Measurements from ENCODE around the gene CSRP3.

CSRP3 gene

DNA sequence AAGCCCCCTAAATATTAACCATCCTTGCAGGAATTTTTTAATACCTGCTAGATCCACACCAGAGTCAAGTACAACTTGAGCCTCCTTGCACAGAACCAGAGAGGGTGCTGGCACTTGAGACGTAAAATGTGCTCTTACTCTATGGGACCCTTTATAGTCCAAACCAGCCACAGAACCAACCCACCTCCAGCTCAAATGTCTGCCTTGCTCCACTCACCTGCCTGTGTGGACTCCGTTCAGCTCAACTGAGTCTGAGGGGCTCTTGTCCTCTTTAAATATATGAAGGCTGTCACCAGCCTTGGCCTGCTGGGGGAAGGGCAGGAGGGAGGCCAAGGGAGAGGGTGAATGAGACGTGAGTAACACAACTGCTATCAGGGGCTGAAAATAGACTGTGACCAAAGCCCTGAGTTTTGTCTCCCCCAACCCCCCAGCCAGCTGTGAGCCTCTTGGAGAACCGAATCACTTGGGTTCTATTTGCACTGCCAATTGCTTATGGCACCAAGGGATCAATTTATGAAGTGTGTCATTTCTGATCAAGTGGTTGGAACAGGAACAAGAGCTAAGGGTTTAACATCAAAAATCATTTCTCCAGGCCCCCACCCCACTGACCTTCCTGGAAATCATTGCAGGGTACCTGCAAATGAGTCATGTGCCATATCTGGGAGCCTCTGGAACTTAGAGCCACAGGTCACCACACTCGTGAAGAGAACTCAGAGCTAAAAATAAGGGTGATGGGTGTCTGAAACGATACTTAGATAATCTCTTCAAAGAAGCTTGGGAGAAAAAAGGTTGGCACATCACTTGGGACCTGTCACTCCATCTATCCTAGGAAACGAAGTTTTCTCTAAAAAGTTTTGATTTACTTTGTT, at the start of gene CSRP3:
Gene CSRP3, minus strand, starts transcription at position 247 of the 869 bp plus-strand sequence. CDS start 9,535 bp downstream, outside the sequence.
- DNase-seq = no peak

- no peak for DNase-seq
Measured at GRCh38 chr11:19251577-19251976, 49.8 kb upstream of the CSRP3 start.

DNA sequence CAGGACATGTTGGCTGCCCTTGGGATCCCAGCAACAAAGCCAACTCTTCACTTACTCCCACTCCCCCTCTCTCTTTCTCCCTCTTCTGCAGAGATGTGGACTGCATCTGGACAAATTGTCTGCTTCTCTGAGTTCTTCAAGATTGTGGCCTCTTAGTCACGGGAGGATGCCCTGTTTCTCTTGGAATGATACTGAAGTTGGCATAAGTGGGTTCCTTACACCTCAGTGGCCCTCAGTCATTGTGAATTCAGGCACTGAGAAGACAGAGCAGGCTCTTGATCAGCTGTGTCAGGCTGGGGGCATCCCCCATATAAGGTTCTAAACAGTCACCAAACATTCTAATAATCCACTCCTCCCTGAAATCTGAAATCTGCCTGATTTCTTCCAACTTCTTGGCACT, 45.0 kb upstream of the CSRP3 start:
- no peak for DNase-seq

GRCh38 chr11:19245351-19245750, 43.6 kb upstream of the CSRP3 start:
- DNase-seq = no peak

DNA sequence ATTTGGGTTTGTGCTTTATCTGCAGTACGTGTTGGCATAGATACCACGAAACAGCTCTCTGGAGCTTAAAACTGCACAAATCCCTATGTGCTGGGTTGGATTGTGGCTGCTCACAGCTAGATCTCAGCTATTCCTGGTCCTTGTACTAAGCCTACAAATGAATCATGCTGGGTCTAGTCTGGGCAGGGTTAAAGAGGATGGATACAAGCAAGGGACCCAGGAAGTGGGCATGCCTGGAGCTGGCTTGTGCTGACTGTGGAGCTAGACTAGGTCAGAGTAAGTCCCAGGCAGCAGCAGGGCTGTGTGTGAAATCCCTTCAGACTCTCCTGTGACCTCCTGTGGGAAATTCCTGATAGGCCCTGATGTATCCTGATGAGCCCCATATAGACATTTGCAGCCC, 42.8 kb upstream of the CSRP3 start:
- DNase-seq = no peak

- no peak for DNase-seq
Measured at GRCh38 chr11:19244084-19244483, 42.3 kb upstream of the CSRP3 start.

GRCh38 chr11:19243613-19244012, 41.8 kb upstream of the CSRP3 start:
- no peak for DNase-seq

GRCh38 chr11:19243143-19243542, 41.4 kb upstream of the CSRP3 start:
- no peak for DNase-seq

GRCh38 chr11:19242179-19242932, 40.6 kb upstream of the CSRP3 start:
- no peak for DNase-seq

DNA sequence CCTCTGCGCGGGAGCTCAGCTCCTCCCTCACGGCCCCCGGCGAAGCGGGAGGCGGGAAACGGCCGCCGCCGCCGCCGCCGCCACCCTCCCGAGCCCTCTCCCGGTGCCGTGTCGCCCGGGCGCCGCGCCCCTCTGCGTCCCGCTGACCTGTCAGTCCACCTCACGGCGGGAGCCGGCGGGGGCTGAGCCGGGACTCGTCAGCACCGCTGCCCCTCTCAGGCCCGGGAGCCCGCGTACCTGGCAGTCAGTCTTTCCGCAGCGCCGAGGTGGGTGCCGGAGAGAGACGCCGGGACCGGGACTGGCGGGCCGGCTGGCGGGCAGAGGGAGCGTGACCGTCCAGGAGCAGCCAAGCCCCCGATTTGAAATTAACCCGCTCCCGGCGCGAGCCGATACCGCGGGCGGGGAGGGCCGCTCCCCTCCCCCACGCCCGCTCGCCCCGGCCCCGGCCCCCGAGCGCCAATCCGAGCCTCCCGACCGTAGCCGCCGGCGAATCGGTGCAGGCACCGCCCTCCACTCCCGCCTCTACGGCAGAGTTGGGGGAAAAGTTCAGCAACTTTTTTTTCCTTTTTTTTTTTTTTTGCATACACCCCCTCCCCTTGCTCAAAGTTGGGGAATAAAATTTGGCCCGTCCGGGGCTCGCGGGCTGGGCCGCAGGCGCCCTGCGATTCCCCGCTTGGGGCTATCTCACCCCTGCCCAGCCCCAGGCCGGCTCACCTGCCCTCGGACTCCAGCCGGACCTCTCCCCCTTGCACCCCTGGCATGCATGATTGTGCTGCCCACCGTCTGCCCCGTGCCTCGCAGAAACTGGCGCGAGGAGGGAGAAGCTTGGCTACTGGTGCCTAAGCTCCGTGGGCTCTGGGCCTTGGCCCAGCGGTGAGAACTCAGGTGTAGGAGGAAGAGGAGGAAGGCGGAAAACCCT, 39.7 kb upstream of the CSRP3 start:
- no peak for DNase-seq

DNA sequence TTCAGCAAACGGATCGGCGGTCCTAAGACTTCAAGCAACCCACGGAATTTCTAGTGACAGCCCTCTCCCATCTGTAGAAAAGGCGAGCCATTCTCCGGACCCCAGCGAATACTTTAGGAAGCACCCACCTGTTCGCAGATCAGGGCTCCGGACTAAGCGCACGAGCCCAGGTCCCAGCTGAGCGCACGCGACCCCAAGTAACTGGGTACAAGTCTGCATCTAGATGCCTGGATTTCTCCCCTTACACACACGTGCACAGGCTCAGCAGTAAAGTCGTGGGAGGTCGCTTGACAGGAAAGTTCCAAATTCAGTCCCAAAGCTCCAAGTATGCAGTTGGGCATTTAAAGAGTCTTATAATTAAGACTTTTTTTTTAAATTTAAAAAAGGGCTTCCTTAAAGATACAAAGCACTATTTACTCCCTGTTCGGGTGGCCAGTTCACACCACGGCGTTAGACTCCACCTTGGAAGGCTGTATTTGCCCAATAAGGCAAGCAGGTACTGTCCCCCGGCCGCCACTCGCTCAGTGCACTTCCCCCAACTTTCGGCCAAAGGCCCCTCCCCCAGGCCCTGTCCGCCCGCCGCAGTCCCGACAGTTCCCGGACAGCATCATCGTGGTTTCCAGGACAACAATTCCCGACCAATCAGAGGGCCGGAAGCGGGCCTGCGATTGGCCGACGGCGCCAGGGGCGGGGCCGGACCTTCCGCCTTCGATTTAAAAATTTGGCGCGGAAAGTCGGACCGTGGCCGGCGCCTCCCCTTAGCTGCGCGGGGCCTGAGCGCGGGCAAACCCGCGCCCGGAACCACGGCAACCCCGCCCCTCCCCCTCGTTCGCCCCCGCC, 38.9 kb upstream of the CSRP3 start, which contains the start of gene E2F8:
Gene E2F8, minus strand, starts transcription at position 526 of the 840 bp plus-strand sequence. CDS start 824 bp downstream, outside the sequence.
- DNase-seq = peak; percentile 90

DNA sequence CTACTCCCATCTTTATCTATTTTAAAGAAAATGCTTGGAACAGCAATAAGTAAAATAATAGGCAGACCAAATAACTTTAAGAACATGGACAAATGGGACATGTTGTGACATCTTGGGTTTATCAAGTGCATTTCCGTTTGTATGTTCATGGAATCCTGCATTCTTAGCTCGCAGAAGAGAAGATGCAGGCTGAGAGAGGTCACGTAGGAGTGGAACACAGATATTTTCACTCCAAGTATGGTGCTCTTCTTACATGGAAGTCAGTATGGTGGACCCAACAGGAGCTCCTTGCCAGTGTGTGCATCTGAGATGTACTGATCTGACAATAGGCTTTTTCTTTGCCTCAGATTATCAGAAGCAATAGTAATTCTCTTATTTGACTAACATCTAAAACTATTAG, 37.3 kb upstream of the CSRP3 start:
- DNase-seq = no peak

GRCh38 chr11:19237813-19238212, 36.0 kb upstream of the CSRP3 start:
- no peak for DNase-seq

- no peak for DNase-seq
Measured at GRCh38 chr11:19237381-19237780, 35.6 kb upstream of the CSRP3 start.

GRCh38 chr11:19234231-19234817, 32.5 kb upstream of the CSRP3 start:
- DNase-seq = no peak

GRCh38 chr11:19232910-19233503, 31.2 kb upstream of the CSRP3 start:
- DNase-seq = no peak

- no peak for DNase-seq
Measured at GRCh38 chr11:19229671-19230070, 27.9 kb upstream of the CSRP3 start.

DNA sequence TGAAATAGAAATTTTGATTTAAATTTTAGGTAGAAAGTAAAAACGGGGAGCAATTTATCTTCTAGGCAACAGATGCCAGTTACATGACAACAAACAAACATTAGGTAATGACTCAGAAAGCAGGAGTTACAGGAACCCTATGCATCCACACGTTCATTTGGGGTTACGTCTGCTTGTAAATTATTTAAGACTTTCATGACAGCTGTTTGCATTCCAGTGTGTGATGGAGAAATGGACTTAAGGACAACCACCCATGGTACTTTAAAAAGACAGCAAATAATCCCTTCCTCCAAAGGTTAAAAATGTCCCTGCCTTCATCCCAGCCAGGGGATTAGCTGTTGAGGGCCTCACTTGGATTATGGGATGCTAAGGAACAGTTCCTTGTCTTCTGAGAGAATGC, 27.2 kb upstream of the CSRP3 start:
- DNase-seq = no peak

DNA sequence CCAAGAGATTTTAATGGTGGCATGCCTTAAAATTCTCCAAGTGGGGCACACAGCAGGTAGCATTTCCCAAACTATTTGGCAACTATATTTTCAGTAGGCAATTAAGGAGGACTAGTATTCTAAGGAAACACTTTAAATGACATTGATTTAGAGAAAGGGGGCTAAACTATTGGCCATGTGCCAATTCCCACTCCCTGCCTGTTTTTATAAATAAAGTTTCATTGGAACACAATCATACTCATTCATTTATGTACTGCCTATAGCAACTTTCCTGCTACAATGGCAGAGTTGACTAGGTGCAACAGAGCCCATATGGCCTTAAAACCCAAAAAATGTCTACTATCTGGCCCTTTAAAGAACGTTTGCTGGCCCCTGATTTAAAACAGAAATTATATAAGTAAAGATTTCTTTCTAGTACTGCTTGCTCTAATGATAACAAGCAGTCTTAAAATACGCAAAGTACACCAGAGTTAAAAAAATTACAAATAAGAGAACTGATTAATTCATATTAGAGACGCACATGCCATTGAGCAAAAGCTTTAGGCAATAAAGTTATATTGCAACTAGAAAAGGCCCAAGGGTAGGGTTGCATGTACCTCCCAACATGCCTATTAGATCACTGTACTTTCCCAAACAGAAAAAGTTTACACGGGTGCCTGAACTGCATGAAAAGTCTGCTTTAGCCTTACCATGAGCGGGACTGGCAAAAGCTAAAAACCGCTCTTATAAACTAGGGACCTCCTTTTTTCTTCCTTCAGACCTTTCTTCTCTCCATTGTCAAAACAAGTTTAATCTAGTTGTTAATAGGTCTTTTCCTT, 24.8 kb upstream of the CSRP3 start:
- DNase-seq = no peak

- DNase-seq = no peak
Measured at GRCh38 chr11:19225581-19225980, 23.8 kb upstream of the CSRP3 start.

All from CD4-positive, alpha-beta T cell treated with Interleukin-17A for 1 hour (primary cell).